ENCODE results near the gene DYNC1I1.

DYNC1I1 gene

DNA sequence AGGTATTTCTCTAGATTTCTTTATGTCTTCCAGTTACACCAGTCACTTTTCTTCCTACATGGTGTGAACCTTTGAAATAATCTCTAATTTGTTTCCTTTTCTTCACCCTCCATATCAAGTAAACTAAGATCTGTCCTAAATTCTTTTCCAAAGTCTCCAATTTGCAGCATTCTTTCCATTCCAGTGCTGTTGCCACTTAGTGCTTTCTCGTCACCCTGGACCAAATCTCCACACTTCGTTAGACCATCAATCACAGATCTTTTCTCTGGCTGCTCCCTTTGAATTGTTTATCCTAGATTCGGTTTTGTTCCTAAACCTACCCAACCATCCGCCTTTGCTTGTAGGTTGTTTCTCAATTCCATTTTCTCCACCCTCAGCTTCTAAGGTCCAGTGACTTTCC lies 74.7 kb downstream of the DYNC1I1 start:
- no peak for DNase-seq (ENCODE audit: extremely low read depth in 1 of 2, low read depth in 1 of 2)

- no peak for DNase-seq (ENCODE audit: extremely low read depth in 1 of 2, low read depth in 1 of 2)
Observed at GRCh38 chr7:95859429-95859828, 87.1 kb downstream of the DYNC1I1 start.

- DNase-seq (ENCODE audit: extremely low read depth in 1 of 2, low read depth in 1 of 2): no peak
Observed at GRCh38 chr7:95861041-95861440, 88.7 kb downstream of the DYNC1I1 start.

DNA sequence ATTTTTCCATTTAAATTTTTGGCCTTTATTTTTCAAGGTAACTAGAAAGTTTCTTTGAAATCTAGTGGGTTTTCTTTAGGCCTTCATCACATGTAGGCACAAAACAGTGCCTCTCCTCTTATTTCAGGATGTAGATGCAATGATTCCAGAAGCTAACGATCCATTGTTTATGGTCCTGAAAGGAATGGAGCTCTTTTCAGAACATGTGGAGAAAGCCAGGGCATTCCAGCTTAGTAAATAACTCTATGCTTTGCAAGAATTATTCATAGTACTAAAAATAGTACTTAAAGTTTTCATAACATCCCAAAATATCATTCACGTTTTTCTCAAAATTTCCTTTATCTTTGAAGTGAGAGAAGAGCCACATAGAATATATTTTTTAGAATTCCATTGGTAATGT lies 91.3 kb downstream of the DYNC1I1 start:
- no peak for DNase-seq (ENCODE audit: extremely low read depth in 1 of 2, low read depth in 1 of 2)

- DNase-seq (ENCODE audit: extremely low read depth in 1 of 2, low read depth in 1 of 2): no peak
Observed at GRCh38 chr7:95865716-95866371, 93.5 kb downstream of the DYNC1I1 start.

DNA sequence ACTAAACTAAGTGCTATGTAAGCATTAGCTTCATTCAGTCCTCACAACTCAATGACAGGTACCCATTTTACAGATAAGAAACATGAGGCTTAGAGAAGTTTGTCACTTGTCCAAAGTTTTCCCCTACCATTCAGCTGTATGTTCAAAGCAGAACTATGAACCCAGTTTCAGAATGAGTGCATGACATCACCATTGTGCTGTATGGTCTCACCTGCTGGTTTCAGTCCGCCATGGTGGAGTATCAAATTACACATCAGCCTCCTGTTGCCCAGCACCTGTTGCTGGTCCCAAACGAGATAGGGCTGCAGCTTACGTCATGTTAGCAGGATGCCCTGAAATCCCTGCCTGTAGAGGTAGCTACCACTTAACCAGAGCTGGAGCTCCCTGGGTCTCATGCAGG lies 95.0 kb downstream of the DYNC1I1 start:
- DNase-seq (ENCODE audit: extremely low read depth in 1 of 2, low read depth in 1 of 2): no peak

DNA sequence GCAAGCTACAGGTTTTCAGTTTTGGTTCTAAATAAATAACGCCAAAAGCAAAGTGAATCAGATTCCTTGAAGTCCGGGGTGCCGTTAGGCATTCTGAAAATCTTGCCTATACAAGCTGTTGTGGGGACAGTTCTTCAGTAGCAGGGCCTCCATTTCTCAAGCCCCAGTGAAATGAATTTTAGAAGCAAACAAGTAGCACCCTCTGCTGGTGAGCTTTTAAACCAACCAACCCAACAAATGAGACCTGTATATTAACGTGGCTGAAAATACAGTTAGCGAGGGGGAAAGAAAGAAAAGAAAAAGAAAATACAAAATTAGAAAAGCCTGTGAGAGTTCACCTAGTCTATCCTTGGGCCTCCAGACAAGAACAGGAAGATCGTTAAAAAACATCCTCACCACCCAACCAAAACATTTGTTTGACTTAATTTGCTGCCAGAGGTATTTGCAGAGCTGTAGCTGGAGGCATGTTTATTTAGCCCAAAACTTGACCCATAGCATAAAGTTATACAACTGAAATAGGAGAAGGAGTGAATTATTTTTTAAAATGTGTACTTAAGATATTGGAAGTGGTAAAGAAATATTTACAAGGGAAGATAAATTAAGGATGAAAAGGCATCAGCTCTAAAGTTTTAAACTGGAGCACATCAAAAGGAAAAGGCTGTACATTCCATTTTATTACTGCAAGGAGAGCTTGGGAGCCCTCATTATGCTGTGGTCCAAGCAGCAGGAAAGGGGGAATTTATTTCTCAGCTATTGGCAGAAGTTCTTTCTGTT lies 98.9 kb downstream of the DYNC1I1 start:
- no peak for DNase-seq (ENCODE audit: extremely low read depth in 1 of 2, low read depth in 1 of 2)

- DNase-seq (ENCODE audit: extremely low read depth in 1 of 2, low read depth in 1 of 2): no peak
Observed at GRCh38 chr7:95871896-95872295, 99.5 kb downstream of the DYNC1I1 start.

GRCh38 chr7:95874129-95874528 lies 101.8 kb downstream of the DYNC1I1 start:
- no peak for DNase-seq (ENCODE audit: extremely low read depth in 1 of 2, low read depth in 1 of 2)

- no peak for DNase-seq (ENCODE audit: extremely low read depth in 1 of 2, low read depth in 1 of 2)
Observed at GRCh38 chr7:95874541-95875265, 102.3 kb downstream of the DYNC1I1 start.

DNA sequence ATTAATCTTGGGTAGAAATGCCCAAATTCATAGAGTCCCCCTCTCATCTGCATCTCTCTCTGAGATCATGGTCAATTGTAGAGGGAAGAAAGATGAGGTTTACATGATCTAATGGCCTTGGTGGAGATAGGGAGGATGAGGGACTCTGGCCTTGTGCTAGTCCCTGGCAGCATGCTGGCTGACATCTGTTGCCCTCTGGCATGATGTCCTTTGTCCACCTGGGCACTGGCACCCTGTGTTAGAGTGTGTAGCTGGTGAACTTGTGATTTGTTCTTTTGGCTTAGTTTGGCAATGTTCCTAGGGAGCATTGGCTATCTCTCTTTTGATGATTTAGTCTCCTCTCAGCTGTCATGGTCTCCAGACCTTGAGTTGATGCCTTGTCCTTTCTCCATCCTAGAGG lies 103.2 kb downstream of the DYNC1I1 start:
- no peak for DNase-seq (ENCODE audit: extremely low read depth in 1 of 2, low read depth in 1 of 2)

DNA sequence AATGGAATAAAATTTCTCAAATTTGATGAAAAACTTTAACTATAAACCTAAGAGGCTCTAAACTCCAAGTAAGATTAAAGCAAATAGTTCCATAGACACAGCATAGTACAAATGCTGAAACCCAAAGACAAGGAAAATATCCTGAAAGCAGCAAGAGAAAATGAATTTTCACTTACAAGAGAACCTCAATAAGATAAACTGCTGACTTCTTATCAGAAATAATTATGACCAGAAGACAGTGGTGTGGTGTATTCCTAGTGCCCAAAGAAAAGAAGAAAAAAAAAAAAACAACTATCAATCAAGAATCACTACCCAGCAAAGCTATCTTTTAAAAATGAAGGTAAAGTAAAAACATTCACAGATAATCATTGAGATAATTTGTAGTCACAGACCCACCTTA lies 106.3 kb downstream of the DYNC1I1 start:
- DNase-seq (ENCODE audit: extremely low read depth in 1 of 2, low read depth in 1 of 2): no peak

- DNase-seq (ENCODE audit: extremely low read depth in 1 of 2, low read depth in 1 of 2): no peak
Observed at GRCh38 chr7:95881597-95881996, 109.2 kb downstream of the DYNC1I1 start.

DNA sequence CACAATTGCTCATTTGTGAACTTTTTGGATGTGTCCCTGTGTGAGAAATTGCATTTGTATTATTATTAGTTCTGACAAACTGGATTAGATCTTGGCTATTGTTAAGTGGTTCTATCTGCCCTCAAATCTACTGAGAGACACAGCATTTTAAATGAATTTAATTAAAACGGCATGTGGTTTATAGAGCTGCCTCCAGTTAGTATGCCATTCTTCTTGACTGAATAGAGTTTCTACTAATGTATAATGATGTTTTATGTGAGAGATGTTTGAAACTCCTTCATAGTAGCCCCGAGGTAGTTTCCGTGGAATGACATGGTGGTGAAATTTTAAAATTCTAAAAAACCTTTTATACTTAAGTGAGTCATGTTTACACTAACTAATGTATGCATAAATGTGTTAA lies 110.9 kb downstream of the DYNC1I1 start:
- no peak for DNase-seq (ENCODE audit: extremely low read depth in 1 of 2, low read depth in 1 of 2)

GRCh38 chr7:95886501-95887090 lies 114.2 kb downstream of the DYNC1I1 start:
- DNase-seq (ENCODE audit: extremely low read depth in 1 of 2, low read depth in 1 of 2): no peak

- no peak for DNase-seq (ENCODE audit: extremely low read depth in 1 of 2, low read depth in 1 of 2)
Observed at GRCh38 chr7:95893484-95893883, 121.1 kb downstream of the DYNC1I1 start.

DNA sequence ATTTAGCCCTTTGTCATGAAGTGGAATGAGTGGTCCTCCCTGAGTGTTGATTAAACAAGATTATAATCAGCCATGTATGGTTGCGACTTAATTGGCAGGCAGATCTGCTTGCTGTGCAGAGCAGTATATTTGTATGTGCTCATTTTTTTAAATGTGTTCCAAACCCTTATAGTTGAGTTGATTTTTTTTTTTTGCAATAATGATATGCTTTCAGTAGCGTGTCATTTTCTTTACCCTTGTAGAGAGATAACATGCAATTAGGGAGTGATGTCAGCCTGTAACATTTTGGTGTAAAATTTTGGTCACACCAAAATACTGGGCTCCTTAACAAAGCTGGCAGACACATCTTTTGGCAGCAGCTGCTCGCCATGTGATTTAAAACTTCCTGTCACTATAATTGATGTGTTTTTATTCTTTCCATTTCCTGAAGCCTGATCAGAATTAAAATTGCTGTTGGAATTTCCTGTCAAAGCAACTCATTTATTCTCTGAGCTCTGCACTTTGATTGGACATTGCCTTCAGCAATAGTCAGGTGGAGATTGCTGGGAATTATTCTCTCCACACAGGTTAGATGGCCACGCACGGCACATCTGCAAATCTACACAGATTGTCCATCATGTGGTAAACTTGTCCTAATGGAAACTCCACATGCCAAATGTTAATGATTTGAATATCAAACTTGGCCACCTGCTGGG lies 125.3 kb downstream of the DYNC1I1 start:
- DNase-seq (ENCODE audit: extremely low read depth in 1 of 2, low read depth in 1 of 2): no peak

DNA sequence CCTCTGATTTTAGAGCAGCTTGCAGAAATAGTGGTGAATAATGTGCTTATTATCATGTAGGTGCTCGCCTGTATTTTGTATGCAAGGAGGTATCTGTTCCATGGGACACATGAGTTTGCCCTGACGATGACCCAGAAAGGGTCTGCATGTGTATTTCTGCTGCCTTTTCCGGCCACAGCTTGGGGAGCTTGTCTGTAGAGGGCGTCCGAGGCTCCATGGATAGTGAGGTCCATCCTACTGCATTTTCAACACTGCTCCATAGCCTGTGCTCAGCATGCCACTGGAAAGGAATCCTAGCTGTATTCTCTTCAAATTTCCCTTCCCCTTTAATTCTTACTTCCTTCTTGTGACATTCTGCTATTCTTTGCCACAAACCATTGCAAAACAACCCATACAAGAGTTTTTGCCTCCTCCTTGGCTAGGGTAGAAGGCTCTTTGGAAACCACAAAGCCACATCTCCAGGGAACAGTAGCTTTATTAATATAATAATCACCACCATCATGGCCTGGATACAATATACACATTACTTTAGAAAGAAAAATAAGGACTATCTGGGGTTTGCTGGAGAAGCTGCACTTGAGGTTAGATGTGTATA lies 127.7 kb downstream of the DYNC1I1 start:
- DNase-seq (ENCODE audit: extremely low read depth in 1 of 2, low read depth in 1 of 2): no peak

DNA sequence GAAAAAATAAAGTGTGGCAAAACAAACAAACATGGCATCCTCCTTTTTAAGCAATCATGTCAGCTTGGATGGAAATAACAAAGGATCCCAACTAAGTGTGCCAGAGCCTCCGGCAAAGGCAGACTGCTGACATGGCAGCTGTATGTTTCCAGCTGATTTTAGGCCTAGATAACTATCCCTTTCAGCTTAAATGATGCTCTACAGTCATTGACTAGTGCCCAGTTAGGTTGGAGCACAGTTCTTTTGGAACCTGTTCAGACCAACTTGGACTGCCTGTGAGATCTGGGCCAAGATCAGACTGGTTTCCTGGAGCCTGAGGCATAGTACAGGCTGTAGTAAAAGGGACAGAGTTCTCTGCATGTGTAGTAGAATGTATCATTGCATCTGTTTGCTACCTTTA lies 128.7 kb downstream of the DYNC1I1 start:
- DNase-seq (ENCODE audit: extremely low read depth in 1 of 2, low read depth in 1 of 2): no peak

GRCh38 chr7:95904099-95904498 lies 131.7 kb downstream of the DYNC1I1 start:
- no peak for DNase-seq (ENCODE audit: extremely low read depth in 1 of 2, low read depth in 1 of 2)

DNA sequence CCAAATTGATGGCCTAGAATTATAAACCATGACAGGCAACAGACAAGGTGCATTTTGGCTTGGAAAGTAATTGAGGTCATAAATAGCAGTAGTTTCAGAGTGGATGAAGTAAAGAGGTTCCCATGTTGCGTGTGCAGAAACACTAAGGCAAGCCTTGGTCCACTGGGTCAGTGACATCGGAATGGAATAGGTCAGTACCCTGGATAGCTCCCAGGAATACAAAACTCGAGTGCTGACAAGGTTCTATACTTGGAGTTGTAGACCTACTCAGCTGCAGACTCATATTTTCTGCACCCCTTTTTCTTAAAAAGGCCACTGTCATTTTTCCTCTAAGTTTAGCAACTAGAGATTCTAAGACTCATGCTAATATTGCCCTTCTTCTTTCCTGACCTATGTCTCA lies 132.8 kb downstream of the DYNC1I1 start:
- no peak for DNase-seq (ENCODE audit: extremely low read depth in 1 of 2, low read depth in 1 of 2)

Measured in stimulated activated CD8-positive, alpha-beta memory T cell treated with anti-CD3 and anti-CD28 coated beads, Interleukin-7, amount 100 ng/mL, for 48 hours (primary cell).